ENCODE data around the gene ATG9A. TPM values are rescaled to one million over a fixed set of nuclear protein-coding genes. Genes with fewer than 3 reads are reported as not detected.

The ATG9A gene
- total RNA-seq, 1 experiment from 2014 or later, result 42.9 TPM

DNA sequence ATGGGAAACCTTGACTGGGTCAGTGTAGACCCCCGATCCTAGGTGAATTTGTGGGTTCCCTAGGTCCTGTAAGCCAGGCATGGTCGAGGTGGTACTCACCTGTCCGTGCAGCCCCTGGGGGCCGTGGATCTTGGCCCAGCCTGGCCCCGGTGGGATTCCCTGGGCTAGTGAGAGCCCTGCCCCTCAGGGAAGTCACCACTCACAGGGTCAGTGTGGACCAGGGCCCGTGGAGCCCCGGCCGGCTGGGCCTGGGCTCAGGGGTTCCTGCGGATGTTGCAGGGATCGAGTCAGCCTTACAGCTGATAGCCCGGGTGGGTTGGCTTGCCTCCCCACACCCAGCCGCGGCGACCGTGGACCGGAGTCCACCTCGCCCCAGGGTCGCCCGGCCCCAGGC, 528 bp downstream of the ATG9A start:
- Mint-ChIP-seq H3K27me3 (ENCODE audit: low read depth) (no peaks in the 10 kb centered on the region), H3K36me3 (peaks cover 47% of the 10 kb centered on the region), H3K4me1 (peaks cover 12% of the 10 kb centered on the region), H3K27ac (no peak overlapping the region), H3K4me3 (peak overlapping the region; percentile 69), H3K9me3 (no peaks in the 10 kb centered on the region)
- ChIA-PET CTCF (interaction anchor here (1.2 to 2.4 kb wide), 4 partner anchors 11 to 66 kb away, joined by 4 to 21 read pairs (median 7); partner anchors contain the start of gene ABCB6), POLR2A (interaction anchor here (0.6 to 2.4 kb wide), 4 partner anchors 10 to 66 kb away, joined by 3 to 18 read pairs (median 10); partner anchors contain the start of genes ABCB6, GLB1L and STK16)
- ATAC-seq (peak; percentile 1; the same call in 1 of the 2 replicates), DNase-seq (ENCODE audit: low spot score) (no peak)
- TF ChIP-seq, protein P1, sequence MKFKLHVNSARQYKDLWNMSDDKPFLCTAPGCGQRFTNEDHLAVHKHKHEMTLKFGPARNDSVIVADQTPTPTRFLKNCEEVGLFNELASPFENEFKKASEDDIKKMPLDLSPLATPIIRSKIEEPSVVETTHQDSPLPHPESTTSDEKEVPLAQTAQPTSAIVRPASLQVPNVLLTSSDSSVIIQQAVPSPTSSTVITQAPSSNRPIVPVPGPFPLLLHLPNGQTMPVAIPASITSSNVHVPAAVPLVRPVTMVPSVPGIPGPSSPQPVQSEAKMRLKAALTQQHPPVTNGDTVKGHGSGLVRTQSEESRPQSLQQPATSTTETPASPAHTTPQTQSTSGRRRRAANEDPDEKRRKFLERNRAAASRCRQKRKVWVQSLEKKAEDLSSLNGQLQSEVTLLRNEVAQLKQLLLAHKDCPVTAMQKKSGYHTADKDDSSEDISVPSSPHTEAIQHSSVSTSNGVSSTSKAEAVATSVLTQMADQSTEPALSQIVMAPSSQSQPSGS (CRISPR knock-in tag; IDR thresholded peaks at IDR 0.05; ENCODE audit: borderline replicate concordance, low read depth), result no peak
- TF ChIP-seq SOX15 (CRISPR knock-in tag; IDR thresholded peaks at IDR 0.05), result no peak
- no peak for TF ChIP-seq TCF7 (CRISPR knock-in tag; IDR thresholded peaks at IDR 0.05; ENCODE audit: low read depth)
- no peak for TF ChIP-seq ZNF396 (CRISPR knock-in tag; IDR thresholded peaks at IDR 0.05; ENCODE audit: borderline replicate concordance)
- TF ChIP-seq PRRX2 (CRISPR knock-in tag; IDR thresholded peaks at IDR 0.05), result no peak
- no peak for TF ChIP-seq GRHL2 (CRISPR knock-in tag; IDR thresholded peaks at IDR 0.05; ENCODE audit: insufficient replicate concordance, severe bottlenecking)
- no peak for TF ChIP-seq SMAD4 (CRISPR knock-in tag; IDR thresholded peaks at IDR 0.05)
- TF ChIP-seq, protein P2, sequence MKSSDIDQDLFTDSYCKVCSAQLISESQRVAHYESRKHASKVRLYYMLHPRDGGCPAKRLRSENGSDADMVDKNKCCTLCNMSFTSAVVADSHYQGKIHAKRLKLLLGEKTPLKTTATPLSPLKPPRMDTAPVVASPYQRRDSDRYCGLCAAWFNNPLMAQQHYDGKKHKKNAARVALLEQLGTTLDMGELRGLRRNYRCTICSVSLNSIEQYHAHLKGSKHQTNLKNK (CRISPR knock-in tag; IDR thresholded peaks at IDR 0.05), result no peak
- TF ChIP-seq, protein P3, sequence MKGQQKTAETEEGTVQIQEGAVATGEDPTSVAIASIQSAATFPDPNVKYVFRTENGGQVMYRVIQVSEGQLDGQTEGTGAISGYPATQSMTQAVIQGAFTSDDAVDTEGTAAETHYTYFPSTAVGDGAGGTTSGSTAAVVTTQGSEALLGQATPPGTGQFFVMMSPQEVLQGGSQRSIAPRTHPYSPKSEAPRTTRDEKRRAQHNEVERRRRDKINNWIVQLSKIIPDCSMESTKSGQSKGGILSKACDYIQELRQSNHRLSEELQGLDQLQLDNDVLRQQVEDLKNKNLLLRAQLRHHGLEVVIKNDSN (CRISPR knock-in tag; IDR thresholded peaks at IDR 0.05), result no peak
- TF ChIP-seq KAT7 (CRISPR knock-in tag; IDR thresholded peaks at IDR 0.05; ENCODE audit: borderline replicate concordance), result no peak
- TF ChIP-seq, protein P4, sequence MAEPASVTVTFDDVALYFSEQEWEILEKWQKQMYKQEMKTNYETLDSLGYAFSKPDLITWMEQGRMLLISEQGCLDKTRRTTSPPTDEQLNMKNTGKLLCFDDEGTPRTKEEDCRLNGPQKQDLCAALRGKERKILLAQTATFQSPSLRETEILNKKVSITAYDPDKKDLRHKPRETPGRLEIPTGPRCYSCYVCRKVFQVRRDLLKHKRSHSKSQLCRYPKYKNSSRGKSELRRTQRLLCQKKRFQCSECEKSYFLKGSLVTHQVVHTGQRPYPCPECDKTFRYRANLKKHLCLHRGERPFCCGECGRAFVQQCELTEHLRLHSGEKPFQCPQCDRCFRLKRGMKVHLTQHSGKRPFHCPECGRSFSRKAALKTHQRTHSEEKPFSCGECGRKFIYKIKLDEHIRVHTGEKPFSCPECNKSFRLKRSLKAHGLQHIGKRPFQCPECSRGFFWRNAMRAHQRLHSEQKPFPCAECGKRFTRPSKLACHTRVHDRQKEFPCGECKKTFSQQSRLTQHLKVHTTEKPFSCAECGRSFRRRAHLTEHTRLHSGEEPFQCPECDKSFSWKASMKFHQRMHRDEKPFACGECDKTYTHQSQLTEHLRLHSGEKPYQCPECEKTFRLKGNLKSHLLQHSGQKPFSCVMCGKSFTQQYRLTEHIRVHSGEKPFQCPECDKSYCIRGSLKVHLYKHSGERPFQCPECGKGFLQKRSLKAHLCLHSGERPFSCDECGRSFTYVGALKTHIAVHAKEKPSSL (CRISPR knock-in tag; conservative IDR thresholded peaks at IDR 0.05), result no peak
- TF ChIP-seq GTF2I (CRISPR knock-in tag; conservative IDR thresholded peaks at IDR 0.05), result no peak
- TF ChIP-seq, protein P5, sequence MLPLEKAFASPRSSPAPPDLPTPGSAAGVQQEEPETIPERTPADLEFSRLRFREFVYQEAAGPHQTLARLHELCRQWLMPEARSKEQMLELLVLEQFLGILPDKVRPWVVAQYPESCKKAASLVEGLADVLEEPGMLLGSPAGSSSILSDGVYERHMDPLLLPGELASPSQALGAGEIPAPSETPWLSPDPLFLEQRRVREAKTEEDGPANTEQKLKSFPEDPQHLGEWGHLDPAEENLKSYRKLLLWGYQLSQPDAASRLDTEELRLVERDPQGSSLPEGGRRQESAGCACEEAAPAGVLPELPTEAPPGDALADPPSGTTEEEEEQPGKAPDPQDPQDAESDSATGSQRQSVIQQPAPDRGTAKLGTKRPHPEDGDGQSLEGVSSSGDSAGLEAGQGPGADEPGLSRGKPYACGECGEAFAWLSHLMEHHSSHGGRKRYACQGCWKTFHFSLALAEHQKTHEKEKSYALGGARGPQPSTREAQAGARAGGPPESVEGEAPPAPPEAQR (CRISPR knock-in tag; IDR thresholded peaks at IDR 0.05), result no peak
- TF ChIP-seq ZNF138 (CRISPR knock-in tag; conservative IDR thresholded peaks at IDR 0.05), result no peak
- TF ChIP-seq, protein P6, sequence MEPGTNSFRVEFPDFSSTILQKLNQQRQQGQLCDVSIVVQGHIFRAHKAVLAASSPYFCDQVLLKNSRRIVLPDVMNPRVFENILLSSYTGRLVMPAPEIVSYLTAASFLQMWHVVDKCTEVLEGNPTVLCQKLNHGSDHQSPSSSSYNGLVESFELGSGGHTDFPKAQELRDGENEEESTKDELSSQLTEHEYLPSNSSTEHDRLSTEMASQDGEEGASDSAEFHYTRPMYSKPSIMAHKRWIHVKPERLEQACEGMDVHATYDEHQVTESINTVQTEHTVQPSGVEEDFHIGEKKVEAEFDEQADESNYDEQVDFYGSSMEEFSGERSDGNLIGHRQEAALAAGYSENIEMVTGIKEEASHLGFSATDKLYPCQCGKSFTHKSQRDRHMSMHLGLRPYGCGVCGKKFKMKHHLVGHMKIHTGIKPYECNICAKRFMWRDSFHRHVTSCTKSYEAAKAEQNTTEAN (CRISPR knock-in tag; IDR thresholded peaks at IDR 0.05), result no peak
- TF ChIP-seq, protein P7, sequence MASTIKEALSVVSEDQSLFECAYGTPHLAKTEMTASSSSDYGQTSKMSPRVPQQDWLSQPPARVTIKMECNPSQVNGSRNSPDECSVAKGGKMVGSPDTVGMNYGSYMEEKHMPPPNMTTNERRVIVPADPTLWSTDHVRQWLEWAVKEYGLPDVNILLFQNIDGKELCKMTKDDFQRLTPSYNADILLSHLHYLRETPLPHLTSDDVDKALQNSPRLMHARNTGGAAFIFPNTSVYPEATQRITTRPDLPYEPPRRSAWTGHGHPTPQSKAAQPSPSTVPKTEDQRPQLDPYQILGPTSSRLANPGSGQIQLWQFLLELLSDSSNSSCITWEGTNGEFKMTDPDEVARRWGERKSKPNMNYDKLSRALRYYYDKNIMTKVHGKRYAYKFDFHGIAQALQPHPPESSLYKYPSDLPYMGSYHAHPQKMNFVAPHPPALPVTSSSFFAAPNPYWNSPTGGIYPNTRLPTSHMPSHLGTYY (CRISPR knock-in tag; IDR thresholded peaks at IDR 0.05), result no peak
